Vagina (tissue), 2 donors: ENCODE measurements around the gene PHOX2B.

Experiments used
- POLR2AphosphoS5 ChIP-seq, 2 donors: sonication (generic); formaldehyde crosslinking; IDR thresholded peaks; one replicate each; pipeline ENCODE4 v1.9.0; 2017; ENCODE audit warnings: antibody characterized with exemption in 2 of 2, mild to moderate bottlenecking in 2 of 2, low read depth in 1 of 2; ENCODE audit not compliant: insufficient read depth in 1 of 2
- TF ChIP-seq, protein P1 (sequence below), 3 experiments: fragments of 450-650 bp in 2 of 3; fragments of 200-600 bp in 1 of 3; sonication (generic) in 1 of 3; IDR thresholded peaks; one replicate each; pipeline ENCODE4 v1.5.1; 2017 to 2019; ENCODE audit warnings: antibody characterized with exemption in 3 of 3, mild to moderate bottlenecking in 2 of 3, moderate library complexity in 2 of 3

DNA sequence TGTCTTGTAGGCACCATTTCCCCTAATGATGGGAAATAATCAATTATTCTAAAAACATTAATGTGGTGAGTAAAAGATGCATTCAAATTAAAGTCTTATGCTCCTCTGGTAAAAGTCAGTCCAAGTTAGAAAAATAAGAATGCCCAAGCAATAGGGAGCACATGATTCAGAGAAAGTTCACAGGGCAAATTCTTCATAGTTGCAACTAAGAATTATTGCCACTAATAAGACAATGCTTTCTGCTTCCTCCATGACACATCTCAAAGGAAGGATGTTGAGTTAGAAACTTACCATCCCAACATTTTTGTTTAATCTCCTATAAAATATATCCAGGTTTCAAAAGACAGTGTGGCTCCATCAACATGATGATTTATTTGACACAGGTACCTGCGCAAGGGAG is 26.3 kb downstream of the PHOX2B start:
- no peak for TF ChIP-seq POLR2AphosphoS5 (IDR thresholded peaks at IDR 0.05; ENCODE audit: insufficient read depth in 1 of 2, low read depth in 1 of 2)
- TF ChIP-seq, protein P1, sequence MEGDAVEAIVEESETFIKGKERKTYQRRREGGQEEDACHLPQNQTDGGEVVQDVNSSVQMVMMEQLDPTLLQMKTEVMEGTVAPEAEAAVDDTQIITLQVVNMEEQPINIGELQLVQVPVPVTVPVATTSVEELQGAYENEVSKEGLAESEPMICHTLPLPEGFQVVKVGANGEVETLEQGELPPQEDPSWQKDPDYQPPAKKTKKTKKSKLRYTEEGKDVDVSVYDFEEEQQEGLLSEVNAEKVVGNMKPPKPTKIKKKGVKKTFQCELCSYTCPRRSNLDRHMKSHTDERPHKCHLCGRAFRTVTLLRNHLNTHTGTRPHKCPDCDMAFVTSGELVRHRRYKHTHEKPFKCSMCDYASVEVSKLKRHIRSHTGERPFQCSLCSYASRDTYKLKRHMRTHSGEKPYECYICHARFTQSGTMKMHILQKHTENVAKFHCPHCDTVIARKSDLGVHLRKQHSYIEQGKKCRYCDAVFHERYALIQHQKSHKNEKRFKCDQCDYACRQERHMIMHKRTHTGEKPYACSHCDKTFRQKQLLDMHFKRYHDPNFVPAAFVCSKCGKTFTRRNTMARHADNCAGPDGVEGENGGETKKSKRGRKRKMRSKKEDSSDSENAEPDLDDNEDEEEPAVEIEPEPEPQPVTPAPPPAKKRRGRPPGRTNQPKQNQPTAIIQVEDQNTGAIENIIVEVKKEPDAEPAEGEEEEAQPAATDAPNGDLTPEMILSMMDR (IDR thresholded peaks at IDR 0.05): no peak
